Nephron progenitor cell (in vitro differentiated cells): Measurements from ENCODE around the gene CADM1.

Source experiments
- DNase-seq: peaks from one replicate; pipeline ENCODE4 v3.0.0; 2021
- H3K27ac Mint-ChIP-seq: 2 replicates; pipeline ENCODE4 v1.8.0; 2021; ENCODE audit warnings: mild to moderate bottlenecking, moderate library complexity, mixed read lengths
- H3K27me3 Mint-ChIP-seq: 2 replicates; pipeline ENCODE4 v1.8.0; 2021; ENCODE audit warnings: mild to moderate bottlenecking, low read depth, mixed read lengths; ENCODE audit not compliant: poor library complexity
- H3K36me3 Mint-ChIP-seq: 2 replicates; pipeline ENCODE4 v1.8.0; 2021; ENCODE audit warnings: low read depth, mixed read lengths
- H3K4me1 Mint-ChIP-seq: 2 replicates; pipeline ENCODE4 v1.8.0; 2021; ENCODE audit warnings: mixed read lengths
- H3K4me3 Mint-ChIP-seq: 2 replicates; pipeline ENCODE4 v1.8.0; 2021; ENCODE audit warnings: mild to moderate bottlenecking, moderate library complexity, mixed read lengths
- H3K9me3 Mint-ChIP-seq: 2 replicates; pipeline ENCODE4 v1.8.0; 2021; ENCODE audit warnings: mild to moderate bottlenecking, moderate library complexity, mixed read lengths
- CTCF ChIP-seq: fragments of 200-600 bp; sonication (generic); IDR thresholded peaks from 2 replicates; pipeline ENCODE4 v1.5.0; 2021; ENCODE audit warnings: antibody characterized with exemption

The CADM1 gene

GRCh38 chr11:115222863-115223530 is 281.2 kb downstream of the CADM1 start:
- no peak for DNase-seq
- Mint-ChIP-seq H3K27me3 (no peaks in the 10 kb centered on the region), H3K36me3 (peaks cover 67% of the 10 kb centered on the region), H3K4me1 (peaks cover 55% of the 10 kb centered on the region), H3K9me3 (no peaks in the 10 kb centered on the region), H3K4me3 (no peak overlapping the region), H3K27ac (peak overlapping the region; percentile 60)
- no peak for TF ChIP-seq CTCF

GRCh38 chr11:115222218-115222862 is 281.9 kb downstream of the CADM1 start:
- Mint-ChIP-seq H3K27me3 (no peaks in the 10 kb centered on the region), H3K36me3 (peaks cover 67% of the 10 kb centered on the region), H3K4me1 (peaks cover 62% of the 10 kb centered on the region), H3K27ac (peak overlapping the region; percentile 74), H3K9me3 (no peaks in the 10 kb centered on the region), H3K4me3 (no peak overlapping the region)
- no peak for DNase-seq
- TF ChIP-seq CTCF = no peak

GRCh38 chr11:115221461-115222069 is 282.6 kb downstream of the CADM1 start:
- Mint-ChIP-seq H3K36me3 (peaks cover 66% of the 10 kb centered on the region), H3K27ac (peak overlapping the region; percentile 74), H3K27me3 (no peaks in the 10 kb centered on the region), H3K4me3 (no peak overlapping the region), H3K4me1 (peaks cover 63% of the 10 kb centered on the region), H3K9me3 (no peaks in the 10 kb centered on the region)
- TF ChIP-seq CTCF = no peak
- DNase-seq = no peak

- Mint-ChIP-seq H3K36me3 (peaks cover 66% of the 10 kb centered on the region), H3K9me3 (no peaks in the 10 kb centered on the region), H3K27me3 (no peaks in the 10 kb centered on the region), H3K4me3 (no peak overlapping the region), H3K4me1 (peaks cover 68% of the 10 kb centered on the region), H3K27ac (no peak overlapping the region)
- no peak for DNase-seq
- TF ChIP-seq CTCF = no peak
These were observed 283.3 kb downstream of the CADM1 start for GRCh38 chr11:115220911-115221310.

GRCh38 chr11:115220423-115220822 is 283.8 kb downstream of the CADM1 start:
- TF ChIP-seq CTCF = no peak
- no peaks in the 10 kb centered on the region for H3K9me3 Mint-ChIP-seq
- no peak for DNase-seq
- H3K36me3 Mint-ChIP-seq = peaks cover 66% of the 10 kb centered on the region
- H3K4me1 Mint-ChIP-seq = peaks cover 69% of the 10 kb centered on the region
- no peaks in the 10 kb centered on the region for H3K27me3 Mint-ChIP-seq
- no peak overlapping the region for H3K4me3 Mint-ChIP-seq
- H3K27ac Mint-ChIP-seq = no peak overlapping the region
